OCI-LY7 (cell line): ENCODE data around the gene SLC2A10. TPM values are rescaled to one million over a fixed set of nuclear protein-coding genes. Genes with fewer than 3 reads are reported as not detected.

Experiments used
- BruUV-seq: library from RNA; stranded (reverse); fragments of 400-500 nt; replicated peaks from 2 replicates; lab custom pipeline; 2021; lab: Mats Ljungman, UMichigan
- CTCF ChIA-PET: fragments of 300-600 bp; sonication (Branson Sonifier 250); formaldehyde crosslinking; loops from one replicate; lab custom pipeline; 2022; ENCODE audit warnings: antibody characterized with exemption; ENCODE audit not compliant: unreplicated experiment; lab: Charles Lee
- POLR2A ChIA-PET: fragments of 300-600 bp; sonication (Branson Sonifier 250); formaldehyde crosslinking; loops from one replicate; lab custom pipeline; 2022; ENCODE audit warnings: antibody characterized with exemption; lab: Charles Lee
- DNase-seq: peaks from one replicate; pipeline ENCODE4 v3.0.0-alpha.2; 2015; ENCODE audit warnings: low spot score
- H2AFZ ChIP-seq: fragments of 200-600 bp; sonication (generic), shearing (Covaris generic); 2 replicates; pipeline ENCODE4 v1.6.1; 2014; ENCODE audit warnings: mild to moderate bottlenecking, antibody characterized with exemption, low read length, moderate library complexity
- H3K27ac ChIP-seq: fragments of 200-600 bp; sonication (generic); 2 replicates; pipeline ENCODE4 v1.5.1; 2014; ENCODE audit warnings: mixed run types, low read depth, mild to moderate bottlenecking, moderate library complexity, low read length, inconsistent platforms; ENCODE audit not compliant: poor library complexity, severe bottlenecking
- H3K36me3 ChIP-seq: fragments of 200-600 bp; sonication (generic); 2 replicates; pipeline ENCODE4 v1.6.1; 2014; ENCODE audit warnings: mild to moderate bottlenecking, antibody characterized with exemption, low read length, moderate library complexity, mixed read lengths; ENCODE audit not compliant: insufficient read depth
- H3K4me1 ChIP-seq: fragments of 200-600 bp; sonication (generic); 2 replicates; pipeline ENCODE4 v1.5.1; 2014; ENCODE audit warnings: mild to moderate bottlenecking, low read length; ENCODE audit not compliant: insufficient read depth, poor library complexity, severe bottlenecking
- H3K4me2 ChIP-seq: fragments of 200-600 bp; sonication (generic); 2 replicates; pipeline ENCODE4 v1.6.1; 2014; ENCODE audit warnings: mild to moderate bottlenecking, low read length
- H3K4me3 ChIP-seq: fragments of 200-600 bp; sonication (generic); 2 replicates; pipeline ENCODE4 v1.5.1; 2014; ENCODE audit warnings: mild to moderate bottlenecking, low read depth, low read length; ENCODE audit not compliant: poor library complexity, severe bottlenecking
- H3K79me2 ChIP-seq: fragments of 200-600 bp; sonication (generic); 2 replicates; pipeline ENCODE4 v1.6.1; 2016; ENCODE audit warnings: low read depth, mild to moderate bottlenecking, low read length, moderate library complexity, mixed read lengths; ENCODE audit not compliant: insufficient read depth
- H3K9me2 ChIP-seq: fragments of 200-600 bp; sonication (generic); 2 replicates; pipeline ENCODE4 v1.6.1; 2016; ENCODE audit warnings: mild to moderate bottlenecking, low read length, mixed read lengths; ENCODE audit not compliant: insufficient read depth
- H3K9me3 ChIP-seq: fragments of 200-600 bp; sonication (generic); 2 replicates; pipeline ENCODE4 v1.6.1; 2014; ENCODE audit warnings: mild to moderate bottlenecking, mixed run types, low read length, mixed read lengths
- H4K20me1 ChIP-seq: fragments of 200-600 bp; sonication (generic); 2 replicates; pipeline ENCODE4 v1.6.1; 2014; ENCODE audit warnings: mild to moderate bottlenecking, antibody characterized with exemption, low read length, moderate library complexity, mixed read lengths; ENCODE audit not compliant: insufficient read depth
- EZH2phosphoT487 ChIP-seq: fragments of 200-600 bp; sonication (generic); IDR thresholded peaks from 2 replicates; pipeline ENCODE4 v1.6.1; 2018; ENCODE audit warnings: low read depth, borderline replicate concordance, mild to moderate bottlenecking, mixed run types, antibody characterized with exemption, low read length, moderate library complexity, mixed read lengths
- intact Hi-C: fragments of 100-400 bp; cut with micrococcal nuclease; formaldehyde crosslinking; loops from one replicate; pipeline ENCODE4 v1.10.0; 2022; ENCODE audit not compliant: unreplicated experiment
- total RNA-seq, 2 experiments: library from RNA; depleted of rRNA in 1 of 2; stranded (reverse); fragments of >200 nt in 1 of 2; shearing (Covaris generic) in 1 of 2; gene quantifications; 2 replicates each; pipeline ENCODE4 v1.2.3, GENCODE V29; 2014 to 2022
- TF ChIP-seq, protein P1 (sequence below): fragments of 200-600 bp; sonication (generic); conservative IDR thresholded peaks from 2 replicates; pipeline ENCODE4 v1.5.1; 2014; ENCODE audit warnings: mild to moderate bottlenecking, antibody characterized with exemption, low read length, moderate library complexity, mixed read lengths

The SLC2A10 gene
- total RNA-seq, 2 experiments from 2014 or later: not detected

- Histone ChIP-seq H3K27ac (no peak overlapping the region), H3K4me3 (no peak overlapping the region), H3K79me2 (peaks cover 42% of the 10 kb centered on the region), H3K4me2 (no peak overlapping the region), H3K4me1 (peaks cover 23% of the 10 kb centered on the region), H3K9me3 (no peaks in the 10 kb centered on the region), H4K20me1 (peaks cover 18% of the 10 kb centered on the region; the same call in 1 of the 2 replicates), H3K9me2 (no peaks in the 10 kb centered on the region), H3K36me3 (peaks cover 39% of the 10 kb centered on the region), H2AFZ (no peak overlapping the region)
- CTCF ChIA-PET: no interaction called here
- intact Hi-C loops: loop anchor here (5.0 kb wide), 1 partner anchor 551 kb away; no protein-coding TSS in a partner anchor
- no peak for DNase-seq
- TF ChIP-seq EZH2phosphoT487: no peak
- TF ChIP-seq, protein P1, sequence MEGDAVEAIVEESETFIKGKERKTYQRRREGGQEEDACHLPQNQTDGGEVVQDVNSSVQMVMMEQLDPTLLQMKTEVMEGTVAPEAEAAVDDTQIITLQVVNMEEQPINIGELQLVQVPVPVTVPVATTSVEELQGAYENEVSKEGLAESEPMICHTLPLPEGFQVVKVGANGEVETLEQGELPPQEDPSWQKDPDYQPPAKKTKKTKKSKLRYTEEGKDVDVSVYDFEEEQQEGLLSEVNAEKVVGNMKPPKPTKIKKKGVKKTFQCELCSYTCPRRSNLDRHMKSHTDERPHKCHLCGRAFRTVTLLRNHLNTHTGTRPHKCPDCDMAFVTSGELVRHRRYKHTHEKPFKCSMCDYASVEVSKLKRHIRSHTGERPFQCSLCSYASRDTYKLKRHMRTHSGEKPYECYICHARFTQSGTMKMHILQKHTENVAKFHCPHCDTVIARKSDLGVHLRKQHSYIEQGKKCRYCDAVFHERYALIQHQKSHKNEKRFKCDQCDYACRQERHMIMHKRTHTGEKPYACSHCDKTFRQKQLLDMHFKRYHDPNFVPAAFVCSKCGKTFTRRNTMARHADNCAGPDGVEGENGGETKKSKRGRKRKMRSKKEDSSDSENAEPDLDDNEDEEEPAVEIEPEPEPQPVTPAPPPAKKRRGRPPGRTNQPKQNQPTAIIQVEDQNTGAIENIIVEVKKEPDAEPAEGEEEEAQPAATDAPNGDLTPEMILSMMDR: no peak
- no TSS peak for BruUV-seq
- POLR2A ChIA-PET: no interaction called here
Observed at GRCh38 chr20:46683668-46683938, 25.8 kb upstream of the SLC2A10 start.

GRCh38 chr20:46683939-46684750 is 25.3 kb upstream of the SLC2A10 start:
- no peak overlapping the region for H2AFZ ChIP-seq
- no TSS peak for BruUV-seq
- H3K4me1 ChIP-seq: peaks cover 23% of the 10 kb centered on the region
- no peak overlapping the region for H3K4me3 ChIP-seq
- no peak overlapping the region for H3K4me2 ChIP-seq
- TF ChIP-seq, protein P1: no peak
- TF ChIP-seq EZH2phosphoT487: no peak
- ChIA-PET POLR2A (no interaction called here), CTCF (no interaction called here)
- H4K20me1 ChIP-seq: peaks cover 20% of the 10 kb centered on the region; the same call in 1 of the 2 replicates
- intact Hi-C loops: loop anchor here (5.0 kb wide), 1 partner anchor 552 kb away; no protein-coding TSS in a partner anchor
- peaks cover 48% of the 10 kb centered on the region for H3K79me2 ChIP-seq
- DNase-seq: no peak
- no peak overlapping the region for H3K27ac ChIP-seq
- H3K9me3 ChIP-seq: no peaks in the 10 kb centered on the region
- peaks cover 39% of the 10 kb centered on the region for H3K36me3 ChIP-seq
- no peaks in the 10 kb centered on the region for H3K9me2 ChIP-seq
